ENCODE results near the gene PDE4D.
"Not testable (repeated sequence)": the region's sequence is repeated elsewhere in the genome, so short reads cannot be mapped to it uniquely, and the experiment has no call there.

DNA sequence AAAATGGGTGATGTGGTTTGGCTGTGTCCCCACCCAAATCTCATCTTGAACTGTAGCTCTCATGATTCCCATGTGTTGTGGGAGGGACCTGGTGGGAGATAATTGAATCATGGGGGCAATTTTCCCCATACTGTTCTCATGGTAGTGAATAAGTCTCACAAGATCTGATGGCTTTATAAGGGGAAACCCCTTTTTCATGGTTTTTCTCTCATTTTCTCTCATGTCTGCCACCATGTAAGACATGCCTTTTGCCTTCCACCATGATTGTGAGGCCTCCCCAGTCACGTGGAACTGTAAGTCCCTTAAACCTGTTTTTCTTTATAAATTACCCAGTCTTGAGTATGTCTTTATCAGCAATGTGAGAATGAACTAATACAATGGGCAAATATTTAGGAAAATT, 108.8 kb downstream of the PDE4D start:
- TF ChIP-seq CTCF, POLR2A (IDR thresholded peaks at IDR 0.05): not testable (repeated sequence)
